ENCODE results near the gene CD200R1. TPM values are rescaled to one million over a fixed set of nuclear protein-coding genes. Genes with fewer than 3 reads are reported as not detected.
A peak's percentile ranks its signal among the peaks of the same experiment; 100 is the strongest.

Gene CD200R1, protein sequence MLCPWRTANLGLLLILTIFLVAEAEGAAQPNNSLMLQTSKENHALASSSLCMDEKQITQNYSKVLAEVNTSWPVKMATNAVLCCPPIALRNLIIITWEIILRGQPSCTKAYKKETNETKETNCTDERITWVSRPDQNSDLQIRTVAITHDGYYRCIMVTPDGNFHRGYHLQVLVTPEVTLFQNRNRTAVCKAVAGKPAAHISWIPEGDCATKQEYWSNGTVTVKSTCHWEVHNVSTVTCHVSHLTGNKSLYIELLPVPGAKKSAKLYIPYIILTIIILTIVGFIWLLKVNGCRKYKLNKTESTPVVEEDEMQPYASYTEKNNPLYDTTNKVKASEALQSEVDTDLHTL
- total RNA-seq, result 1 to 10 TPM in 1 of 4 donors, under 1 TPM in 1, not detected in 2; 0.88 to 1.3 TPM

DNA sequence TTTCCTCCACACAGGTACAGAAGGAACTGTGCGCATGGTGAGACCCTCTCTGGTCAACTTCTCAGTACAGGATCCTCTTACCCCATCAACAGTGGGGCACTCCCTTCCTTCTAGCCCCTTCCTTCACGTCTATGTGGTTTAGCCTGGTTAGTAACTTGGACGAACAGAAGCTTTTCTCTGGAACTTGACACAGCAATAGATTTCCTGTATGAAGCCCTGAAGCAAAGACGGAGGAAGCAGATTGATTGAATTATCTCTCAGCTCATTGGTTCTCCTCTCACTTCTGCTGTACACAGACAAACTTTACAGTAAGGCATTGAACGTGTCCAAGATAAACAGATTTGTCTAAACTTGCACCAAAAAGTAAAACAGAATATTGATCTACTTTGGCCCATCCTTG, at the start of gene CD200R1:
TSS of gene CD200R1 (minus strand) at position 210 of the 400 bp plus-strand sequence. CDS start 246 bp downstream, outside the sequence.
- no peak for TF ChIP-seq POLR2A (IDR thresholded peaks at IDR 0.05)
- TF ChIP-seq, protein P1, sequence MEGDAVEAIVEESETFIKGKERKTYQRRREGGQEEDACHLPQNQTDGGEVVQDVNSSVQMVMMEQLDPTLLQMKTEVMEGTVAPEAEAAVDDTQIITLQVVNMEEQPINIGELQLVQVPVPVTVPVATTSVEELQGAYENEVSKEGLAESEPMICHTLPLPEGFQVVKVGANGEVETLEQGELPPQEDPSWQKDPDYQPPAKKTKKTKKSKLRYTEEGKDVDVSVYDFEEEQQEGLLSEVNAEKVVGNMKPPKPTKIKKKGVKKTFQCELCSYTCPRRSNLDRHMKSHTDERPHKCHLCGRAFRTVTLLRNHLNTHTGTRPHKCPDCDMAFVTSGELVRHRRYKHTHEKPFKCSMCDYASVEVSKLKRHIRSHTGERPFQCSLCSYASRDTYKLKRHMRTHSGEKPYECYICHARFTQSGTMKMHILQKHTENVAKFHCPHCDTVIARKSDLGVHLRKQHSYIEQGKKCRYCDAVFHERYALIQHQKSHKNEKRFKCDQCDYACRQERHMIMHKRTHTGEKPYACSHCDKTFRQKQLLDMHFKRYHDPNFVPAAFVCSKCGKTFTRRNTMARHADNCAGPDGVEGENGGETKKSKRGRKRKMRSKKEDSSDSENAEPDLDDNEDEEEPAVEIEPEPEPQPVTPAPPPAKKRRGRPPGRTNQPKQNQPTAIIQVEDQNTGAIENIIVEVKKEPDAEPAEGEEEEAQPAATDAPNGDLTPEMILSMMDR (IDR thresholded peaks at IDR 0.05), result no peak
- Histone ChIP-seq H3K4me1 (no peaks in the 10 kb centered on the region), H3K27ac (peak within 1 kb of the TSS; percentile 33 to 66 (median 56)), H3K36me3 (no peaks in the 10 kb centered on the region), H3K27me3 (no peaks in the 10 kb centered on the region), H3K4me3 (peak within 1 kb of the TSS; percentile 9 to 37 (median 29)), H3K9me3 (no peaks in the 10 kb centered on the region)
- DNase-seq, result no peak

DNA sequence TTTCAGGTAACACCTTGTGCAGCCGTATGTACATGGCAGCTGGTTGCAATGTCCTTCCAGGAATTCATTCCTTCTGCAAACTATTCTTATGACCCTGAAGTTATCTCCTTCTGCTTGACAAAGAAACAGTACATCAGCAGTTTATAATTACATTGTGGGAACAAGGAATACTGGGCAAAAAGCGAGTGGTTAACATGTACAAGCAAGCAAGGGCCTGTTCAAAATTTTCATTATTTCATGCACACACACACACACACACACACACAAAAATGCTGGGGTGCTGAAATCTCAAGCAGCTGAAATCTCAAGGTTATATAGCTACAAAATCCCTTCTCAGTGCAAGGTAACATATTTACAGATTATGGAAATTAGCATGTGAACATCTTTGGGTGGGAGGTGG, 46.6 kb upstream of the CD200R1 start:
- Histone ChIP-seq H3K4me1 (peaks cover 0 to 10% (median 4%) of the 10 kb centered on the region in 4 donors), H3K27ac (no peak overlapping the region)

DNA sequence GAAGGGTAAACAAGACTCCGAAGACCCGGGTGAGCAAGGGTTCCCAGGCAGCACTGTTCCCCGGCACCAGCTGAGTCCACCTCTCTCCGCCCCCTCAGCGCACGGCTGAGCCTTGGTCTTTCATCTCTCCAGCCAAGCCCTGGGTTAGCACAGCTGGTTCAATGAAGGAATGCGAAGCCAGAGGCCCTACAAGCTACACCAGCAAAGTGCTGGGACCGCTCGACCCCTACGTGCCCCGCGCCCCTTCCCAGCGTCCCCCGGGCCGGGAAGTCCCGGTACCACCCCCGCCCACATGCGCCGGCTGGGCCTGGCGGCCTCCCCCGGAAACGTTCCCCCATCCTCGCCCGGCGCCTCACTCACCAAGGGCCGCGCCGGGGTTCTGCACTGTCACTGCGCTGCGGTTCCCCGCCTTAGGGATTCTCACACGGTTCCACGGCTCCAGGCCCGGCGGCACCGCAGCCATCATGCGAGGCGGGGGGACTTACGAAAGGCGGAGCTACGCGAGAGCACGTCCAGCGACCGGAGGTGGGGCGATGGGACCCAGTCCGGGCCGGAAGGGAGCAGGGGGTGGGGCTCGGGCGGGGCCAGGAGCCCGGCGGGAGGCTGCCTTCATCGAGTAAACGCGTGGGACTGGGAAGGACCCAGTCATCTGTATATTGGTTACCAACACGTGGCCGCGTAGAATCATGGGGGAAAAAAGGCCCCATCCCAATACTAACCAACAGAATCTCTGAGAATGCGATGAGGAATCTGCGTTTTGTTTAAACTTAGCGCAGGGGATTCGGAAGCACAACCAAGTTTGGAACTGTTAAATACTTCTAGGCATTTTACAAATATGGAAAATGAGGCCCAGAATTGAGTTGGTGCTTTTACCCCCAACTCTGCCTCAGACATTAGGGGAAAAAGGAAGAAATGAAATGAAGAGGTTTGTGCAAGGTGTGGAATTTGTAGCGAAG, 44.6 kb upstream of the CD200R1 start:
- peak; percentile 84 to 94 (median 90) for DNase-seq

More for the DNA sequence above, 46.6 kb upstream of the CD200R1 start:
- DNase-seq, result no peak
- TF ChIP-seq POLR2A (IDR thresholded peaks at IDR 0.05), result no peak
- TF ChIP-seq, protein P1 (IDR thresholded peaks at IDR 0.05), result no peak
- H3K27me3 ChIP-seq, result no peaks in the 10 kb centered on the region
- H3K4me3 ChIP-seq, result no peak overlapping the region
- no peaks in the 10 kb centered on the region for H3K9me3 ChIP-seq
- no peaks in the 10 kb centered on the region for H3K36me3 ChIP-seq

DNA sequence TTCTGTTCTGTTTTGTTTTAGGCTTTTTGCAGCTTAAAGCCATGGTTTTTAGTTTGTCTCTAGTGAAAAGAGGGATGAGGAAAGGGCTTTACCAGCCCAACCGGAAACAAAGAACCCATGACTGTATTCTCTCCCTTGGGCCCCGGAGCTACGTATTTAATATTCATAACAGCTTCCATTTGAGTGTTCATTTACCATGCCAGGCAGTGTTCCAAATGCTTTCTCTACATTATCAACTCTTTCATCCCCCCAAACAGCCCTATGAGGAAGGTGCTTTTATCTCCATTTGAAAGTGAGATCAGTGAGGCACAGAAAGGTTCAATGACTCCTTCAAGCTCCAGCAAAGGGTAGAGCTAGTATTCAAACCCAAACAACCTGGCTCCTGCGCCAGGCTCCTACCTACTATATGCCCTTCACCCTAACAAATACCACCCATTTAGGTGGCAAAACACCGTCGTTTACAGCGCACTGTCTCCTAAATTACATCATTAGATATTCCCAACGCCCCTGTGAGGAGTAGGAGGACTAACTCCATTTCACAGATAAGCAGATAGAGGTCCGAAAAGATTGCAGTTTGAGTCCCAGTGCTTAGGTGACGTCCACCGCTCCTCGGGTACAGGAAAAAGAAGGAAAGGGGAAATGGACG, 43.8 kb upstream of the CD200R1 start:
- Histone ChIP-seq H3K27me3 (no peaks in the 10 kb centered on the region), H3K4me1 (peaks cover 0 to 10% (median 4%) of the 10 kb centered on the region in 4 donors), H3K36me3 (peaks cover 0 to 17% (median 0%) of the 10 kb centered on the region in 3 donors), H3K9me3 (no peaks in the 10 kb centered on the region), H3K4me3 (peak overlapping the region; percentile 82 to 91 (median 89)), H3K27ac (peak overlapping the region; percentile 87 to 93 (median 90))
- TF ChIP-seq, protein P1 (IDR thresholded peaks at IDR 0.05), result no peak
- TF ChIP-seq POLR2A (IDR thresholded peaks at IDR 0.05), result no peak
- DNase-seq, result no peak

More for the DNA sequence above, 44.6 kb upstream of the CD200R1 start:
- peak overlapping the region; percentile 87 to 93 (median 90) for H3K27ac ChIP-seq
- H3K36me3 ChIP-seq, result peaks cover 0 to 9% (median 0%) of the 10 kb centered on the region in 3 donors
- peak overlapping the region; percentile 82 to 91 (median 89) for H3K4me3 ChIP-seq
- TF ChIP-seq, protein P1 (IDR thresholded peaks at IDR 0.05), result no peak
- TF ChIP-seq POLR2A (IDR thresholded peaks at IDR 0.05), result peak; percentile 30 to 63
- no peaks in the 10 kb centered on the region for H3K27me3 ChIP-seq
- peaks cover 0 to 10% (median 4%) of the 10 kb centered on the region in 4 donors for H3K4me1 ChIP-seq
- no peaks in the 10 kb centered on the region for H3K9me3 ChIP-seq

DNA sequence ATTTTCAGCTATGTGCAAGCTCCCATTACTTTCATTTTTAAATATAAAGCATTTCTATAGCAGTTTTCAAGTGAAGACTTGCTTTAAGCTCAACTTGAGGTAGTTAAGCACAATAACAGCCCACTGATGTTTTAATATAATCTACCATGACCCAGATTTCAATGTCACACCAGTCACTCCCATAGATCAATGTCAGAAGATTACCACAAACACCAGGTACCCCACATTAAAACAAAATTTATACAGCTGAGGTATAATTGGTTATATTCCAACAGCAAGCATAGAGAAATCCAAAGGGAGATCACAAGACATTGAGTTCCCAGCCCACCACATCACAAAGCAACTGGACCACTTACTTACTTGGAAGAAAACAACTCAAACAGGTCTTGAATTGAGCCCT, 38.7 kb upstream of the CD200R1 start:
- no peak for DNase-seq
- H3K27ac ChIP-seq, result no peak overlapping the region
- H3K4me1 ChIP-seq, result peaks cover 0 to 9% (median 0%) of the 10 kb centered on the region in 4 donors
- H3K9me3 ChIP-seq, result no peaks in the 10 kb centered on the region
- H3K4me3 ChIP-seq, result no peak overlapping the region
- H3K27me3 ChIP-seq, result no peaks in the 10 kb centered on the region
- TF ChIP-seq POLR2A (IDR thresholded peaks at IDR 0.05), result no peak
- H3K36me3 ChIP-seq, result peaks cover 0 to 48% (median 0%) of the 10 kb centered on the region in 3 donors
